OCI-LY1 (cell line): ENCODE measurements around the gene CDC14B.

Source experiments
- H2AFZ ChIP-seq: fragments of 200-600 bp; sonication (generic), shearing (Covaris generic); 2 replicates; pipeline ENCODE4 v1.6.0; 2014; ENCODE audit warnings: antibody characterized with exemption, mild to moderate bottlenecking, low read length
- H3F3A ChIP-seq: fragments of 200-600 bp; sonication (generic), shearing (Covaris generic); 2 replicates; pipeline ENCODE4 v1.6.0; 2014; ENCODE audit warnings: mild to moderate bottlenecking, antibody characterized with exemption, low read length, moderate library complexity; ENCODE audit not compliant: insufficient read depth
- H3K27ac ChIP-seq: fragments of 200-600 bp; sonication (generic); 2 replicates; pipeline ENCODE4 v1.5.1; 2014; ENCODE audit warnings: low read length, mixed run types, mild to moderate bottlenecking, low read depth; ENCODE audit not compliant: poor library complexity, severe bottlenecking
- H3K27me3 ChIP-seq: fragments of 200-600 bp; sonication (generic); 2 replicates; pipeline ENCODE4 v1.6.0; 2014; ENCODE audit warnings: antibody characterized with exemption, mild to moderate bottlenecking, low read length, moderate library complexity; ENCODE audit not compliant: insufficient read depth
- H3K36me3 ChIP-seq: fragments of 200-600 bp; sonication (generic); 2 replicates; pipeline ENCODE4 v1.6.1; 2014; ENCODE audit warnings: mild to moderate bottlenecking, antibody characterized with exemption, low read length, moderate library complexity, mixed read lengths; ENCODE audit not compliant: insufficient read depth
- H3K4me1 ChIP-seq: fragments of 200-600 bp; sonication (generic); 2 replicates; pipeline ENCODE4 v1.5.1; 2014; ENCODE audit warnings: mild to moderate bottlenecking, low read length, moderate library complexity; ENCODE audit not compliant: insufficient read depth, severe bottlenecking
- H3K4me2 ChIP-seq: fragments of 200-600 bp; sonication (generic), shearing (Covaris generic); 2 replicates; pipeline ENCODE4 v1.6.1; 2014; ENCODE audit warnings: low read length
- H3K4me3 ChIP-seq: fragments of 200-600 bp; sonication (generic); 2 replicates; pipeline ENCODE4 v1.5.1; 2014; ENCODE audit warnings: low read length, low read depth, mild to moderate bottlenecking, mixed read lengths; ENCODE audit not compliant: poor library complexity, severe bottlenecking
- H3K79me2 ChIP-seq: fragments of 200-600 bp; shearing (Covaris generic); 2 replicates; pipeline ENCODE4 v1.6.1; 2016; ENCODE audit warnings: mixed run types, low read length, mixed read lengths; ENCODE audit not compliant: insufficient read depth
- H3K9ac ChIP-seq: fragments of 200-600 bp; sonication (generic), shearing (Covaris generic); 2 replicates; pipeline ENCODE4 v1.6.1; 2014; ENCODE audit warnings: mild to moderate bottlenecking, low read length, mixed read lengths
- H3K9me2 ChIP-seq: fragments of 200-600 bp; sonication (generic), shearing (Covaris generic); 2 replicates; pipeline ENCODE4 v1.6.1; 2014; ENCODE audit warnings: low read depth, mild to moderate bottlenecking, low read length, mixed read lengths
- H3K9me3 ChIP-seq: fragments of 200-600 bp; shearing (Covaris generic); 2 replicates; pipeline ENCODE4 v1.6.1; 2014; ENCODE audit warnings: low read length, mixed read lengths
- H4K20me1 ChIP-seq: fragments of 200-600 bp; sonication (generic), shearing (Covaris generic); 2 replicates; pipeline ENCODE4 v1.6.0; 2016; ENCODE audit warnings: mild to moderate bottlenecking, low read length; ENCODE audit not compliant: insufficient read depth
- CTCF ChIP-seq: fragments of 200-600 bp; sonication (generic), shearing (Covaris generic); IDR thresholded peaks from 2 replicates; pipeline ENCODE4 v1.5.1; 2017; ENCODE audit warnings: mild to moderate bottlenecking, antibody characterized with exemption, low read length, moderate library complexity, mixed read lengths
- EZH2 ChIP-seq: fragments of 200-600 bp; sonication (generic), shearing (Covaris generic); IDR thresholded peaks from 2 replicates; pipeline ENCODE4 v1.8.0; 2017; ENCODE audit warnings: borderline replicate concordance, mixed run types, mild to moderate bottlenecking, antibody characterized with exemption, low read length, moderate library complexity, mixed read lengths

The CDC14B gene

GRCh38 chr9:96464426-96464825 is 155.2 kb downstream of the CDC14B start:
- H3K4me3 ChIP-seq = no peak overlapping the region

GRCh38 chr9:96462541-96462940 is 157.1 kb downstream of the CDC14B start:
- no peaks in the 10 kb centered on the region for H3K36me3 ChIP-seq

More at GRCh38 chr9:96464426-96464825, 155.2 kb downstream of the CDC14B start:
- Histone ChIP-seq H3K27ac (no peak overlapping the region), H3K9me2 (no peaks in the 10 kb centered on the region), H3K4me1 (no peaks in the 10 kb centered on the region), H3K9me3 (no peaks in the 10 kb centered on the region), H2AFZ (no peak overlapping the region), H3K9ac (no peak overlapping the region), H3K27me3 (no peaks in the 10 kb centered on the region), H3K4me2 (no peak overlapping the region), H3F3A (no peaks in the 10 kb centered on the region), H3K36me3 (no peaks in the 10 kb centered on the region), H4K20me1 (no peaks in the 10 kb centered on the region), H3K79me2 (no peaks in the 10 kb centered on the region)
- TF ChIP-seq CTCF (no peak), EZH2 (no peak)

GRCh38 chr9:96461336-96461735 is 158.3 kb downstream of the CDC14B start:
- Histone ChIP-seq H3K36me3 (no peaks in the 10 kb centered on the region), H3K9ac (no peak overlapping the region), H3K79me2 (no peaks in the 10 kb centered on the region), H3K9me2 (no peaks in the 10 kb centered on the region), H3K9me3 (no peaks in the 10 kb centered on the region), H3F3A (no peaks in the 10 kb centered on the region), H3K4me1 (no peaks in the 10 kb centered on the region), H3K27ac (no peak overlapping the region), H3K4me3 (no peak overlapping the region), H4K20me1 (no peaks in the 10 kb centered on the region), H3K27me3 (no peaks in the 10 kb centered on the region), H2AFZ (no peak overlapping the region), H3K4me2 (no peak overlapping the region)
- TF ChIP-seq EZH2 (no peak), CTCF (no peak)

More at GRCh38 chr9:96462541-96462940, 157.1 kb downstream of the CDC14B start:
- H3K9ac ChIP-seq = no peak overlapping the region
- H3F3A ChIP-seq = no peaks in the 10 kb centered on the region
- H3K9me2 ChIP-seq = no peaks in the 10 kb centered on the region
- no peaks in the 10 kb centered on the region for H3K4me1 ChIP-seq
- TF ChIP-seq EZH2 (no peak), CTCF (no peak)
- no peaks in the 10 kb centered on the region for H3K27me3 ChIP-seq
- no peak overlapping the region for H3K4me3 ChIP-seq
- H4K20me1 ChIP-seq = no peaks in the 10 kb centered on the region
- no peak overlapping the region for H3K27ac ChIP-seq
- H3K4me2 ChIP-seq = no peak overlapping the region
- no peaks in the 10 kb centered on the region for H3K9me3 ChIP-seq
- no peak overlapping the region for H2AFZ ChIP-seq
- no peaks in the 10 kb centered on the region for H3K79me2 ChIP-seq
